Prostate gland (tissue), 2 donors: ENCODE measurements around the gene FRMD4B. TPM values are rescaled to one million over a fixed set of nuclear protein-coding genes. Genes with fewer than 3 reads are reported as not detected.

ENCODE experiments used
- DNase-seq: peaks from one replicate; pipeline ENCODE4 v3.0.0-alpha.2; 2019; ENCODE audit warnings: low spot score
- H3K27ac ChIP-seq, 2 donors: fragments of 200-600 bp; sonication (generic); 2 replicates each; pipeline ENCODE4 v1.5.1; 2017 to 2019
- H3K27me3 ChIP-seq: fragments of 200-600 bp; sonication (generic); replicated peaks from 2 replicates; pipeline ENCODE4 v1.5.1; 2019; ENCODE audit not compliant: insufficient read depth
- H3K36me3 ChIP-seq, 2 donors: fragments of 200-600 bp; sonication (generic); 1 replicate in 1 of 2; 2 replicates in 1 of 2; pipeline versions ENCODE4 v1.5.1 to v1.8.1; 2017 to 2019
- H3K4me1 ChIP-seq: fragments of 200-600 bp; sonication (generic); replicated peaks from 2 replicates; pipeline ENCODE4 v1.5.1; 2019
- H3K4me3 ChIP-seq, 2 donors: fragments of 200-600 bp; sonication (generic); 2 replicates each; pipeline ENCODE4 v1.5.1; 2017 to 2019
- H3K9me3 ChIP-seq: fragments of 200-600 bp; sonication (generic); 2 replicates; pipeline ENCODE4 v1.5.1; 2017
- CTCF ChIP-seq, 4 experiments: fragments of 200-600 bp in 2 of 4; fragments of 450-650 bp in 2 of 4; sonication (generic) in 2 of 4; IDR thresholded peaks; 1 replicate in 3 of 4; 2 replicates in 1 of 4; pipeline ENCODE4 v1.5.1; 2016 to 2019; ENCODE audit warnings: antibody characterized with exemption in 4 of 4, mild to moderate bottlenecking in 2 of 4, moderate library complexity in 2 of 4
- POLR2A ChIP-seq: fragments of 450-650 bp; IDR thresholded peaks from one replicate; pipeline ENCODE4 v1.6.1; 2016; ENCODE audit warnings: antibody characterized with exemption, mild to moderate bottlenecking
- POLR2AphosphoS5 ChIP-seq: sonication (generic); formaldehyde crosslinking; IDR thresholded peaks from one replicate; pipeline ENCODE4 v1.6.1; 2017; ENCODE audit warnings: antibody characterized with exemption
- WGBS: methylation state at CpG from one replicate; pipeline ENCODE4 v1.1.5; 2018; 5-methylcytosine and 5-hydroxymethylcytosine counted together
- intact Hi-C: fragments of 100-400 bp; cut with DNase I; formaldehyde crosslinking; loops from one replicate; pipeline ENCODE4 v1.14.2; 2022
- total RNA-seq, 2 donors: library from RNA; depleted of rRNA; stranded (reverse); fragments of >200 nt; gene quantifications; one replicate each; pipeline ENCODE4 v1.1.0, GENCODE V29; 2016

The FRMD4B gene
- total RNA-seq, 2 donors from 2014 or later, result 31.0 to 41.4 TPM

- intact Hi-C loops, result no loop called here
- no peaks in the 10 kb centered on the region for H3K4me1 ChIP-seq
- 45% methylated on average over 3 of the region's 3 CpGs for WGBS
Measured at GRCh38 chr3:69193749-69194148, 192.1 kb downstream of the FRMD4B start.

GRCh38 chr3:69191516-69191915 lies 194.4 kb downstream of the FRMD4B start:
- Histone ChIP-seq H3K4me1 (no peaks in the 10 kb centered on the region), H3K27me3 (no peaks in the 10 kb centered on the region), H3K9me3 (no peaks in the 10 kb centered on the region), H3K36me3 (no peaks in the 10 kb centered on the region), H3K4me3 (no peak overlapping the region), H3K27ac (no peak overlapping the region)
- DNase-seq, result no peak
- TF ChIP-seq POLR2AphosphoS5, result no peak
- TF ChIP-seq POLR2A, result no peak
- no peak for TF ChIP-seq CTCF (IDR thresholded peaks at IDR 0.05)
- intact Hi-C loops, result no loop called here

More at GRCh38 chr3:69193749-69194148, 192.1 kb downstream of the FRMD4B start:
- peak overlapping the region in 1 of 2 donors; percentile 5 for H3K27ac ChIP-seq
- H3K27me3 ChIP-seq, result no peaks in the 10 kb centered on the region
- no peak for DNase-seq
- TF ChIP-seq POLR2AphosphoS5, result peak; percentile 56
- TF ChIP-seq POLR2A, result no peak
- no peak overlapping the region for H3K4me3 ChIP-seq
- no peaks in the 10 kb centered on the region for H3K36me3 ChIP-seq
- H3K9me3 ChIP-seq, result no peaks in the 10 kb centered on the region

- Histone ChIP-seq H3K27me3 (no peaks in the 10 kb centered on the region), H3K4me3 (no peak overlapping the region), H3K36me3 (peaks cover 0 to 4% of the 10 kb centered on the region in 2 donors), H3K27ac (no peak overlapping the region), H3K4me1 (no peaks in the 10 kb centered on the region), H3K9me3 (no peaks in the 10 kb centered on the region)
- 96% methylated on average over 4 of the region's 4 CpGs for WGBS
- intact Hi-C loops, result no loop called here
- no peak for TF ChIP-seq POLR2A
- TF ChIP-seq POLR2AphosphoS5, result no peak
- TF ChIP-seq CTCF (IDR thresholded peaks at IDR 0.05), result no peak
- no peak for DNase-seq
Measured at GRCh38 chr3:69189487-69189886, 196.4 kb downstream of the FRMD4B start.

- DNase-seq, result no peak
- Histone ChIP-seq H3K9me3 (no peaks in the 10 kb centered on the region), H3K27me3 (no peaks in the 10 kb centered on the region), H3K27ac (no peak overlapping the region), H3K4me3 (no peak overlapping the region), H3K36me3 (peaks cover 0 to 4% of the 10 kb centered on the region in 2 donors), H3K4me1 (no peaks in the 10 kb centered on the region)
- intact Hi-C loops, result no loop called here
- 97% methylated on average over 4 of the region's 4 CpGs for WGBS
- TF ChIP-seq POLR2AphosphoS5 (no peak), POLR2A (no peak), CTCF (IDR thresholded peaks at IDR 0.05) (no peak)
Measured at GRCh38 chr3:69186575-69187093, 199.3 kb downstream of the FRMD4B start.

- Histone ChIP-seq H3K4me1 (no peaks in the 10 kb centered on the region), H3K27ac (no peak overlapping the region), H3K4me3 (no peak overlapping the region), H3K9me3 (no peaks in the 10 kb centered on the region), H3K36me3 (peaks cover 0 to 10% of the 10 kb centered on the region in 2 donors), H3K27me3 (no peaks in the 10 kb centered on the region)
- no peak for DNase-seq
- intact Hi-C loops, result no loop called here
- WGBS, result 92% methylated on average over 8 of the region's 8 CpGs
- TF ChIP-seq CTCF (IDR thresholded peaks at IDR 0.05) (no peak), POLR2A (no peak), POLR2AphosphoS5 (no peak)
Measured at GRCh38 chr3:69182588-69183316, 203.1 kb downstream of the FRMD4B start.
